ENCODE measurements around the gene MRAP2.

Gene MRAP2

GRCh38 chr6:84135291-84135690 is 101.7 kb downstream of the MRAP2 start:
- DNase-seq (ENCODE audit: low spot score), result no peak

GRCh38 chr6:84136364-84137050 is 102.9 kb downstream of the MRAP2 start:
- no peak for DNase-seq (ENCODE audit: low spot score)

- no peak for DNase-seq (ENCODE audit: low spot score)
Measured at GRCh38 chr6:84137051-84137375, 103.4 kb downstream of the MRAP2 start.

DNA sequence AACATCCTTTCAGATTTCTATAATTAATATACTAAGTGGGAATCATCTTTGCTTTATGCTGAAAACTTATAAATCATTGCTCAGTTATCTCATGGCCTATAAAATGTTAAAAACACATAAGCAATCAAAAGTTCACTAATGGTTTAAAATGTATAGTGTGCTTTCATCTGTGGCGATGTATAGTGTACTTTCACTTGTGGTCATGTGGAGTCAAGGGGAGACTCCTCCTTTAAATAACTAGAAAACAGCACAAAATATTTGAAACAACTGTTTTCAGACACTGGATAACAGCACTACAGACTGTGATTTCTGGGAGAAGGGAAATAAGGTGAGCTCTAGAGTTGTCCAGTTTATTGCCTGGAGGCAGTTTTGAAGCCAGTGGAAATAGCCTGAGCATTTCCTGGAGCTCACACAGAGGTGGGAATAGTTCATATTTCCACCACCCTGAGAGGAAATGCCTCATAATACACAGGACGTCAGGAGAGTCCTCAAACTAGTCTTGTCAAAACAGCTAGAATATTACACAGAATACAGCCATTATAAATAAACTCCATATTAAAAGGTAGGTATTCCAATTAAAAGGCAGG is 104.5 kb downstream of the MRAP2 start:
- DNase-seq (ENCODE audit: low spot score), result no peak

- no peak for DNase-seq (ENCODE audit: low spot score)
Measured at GRCh38 chr6:84139311-84139710, 105.7 kb downstream of the MRAP2 start.
